ENCODE measurements around the gene TMEM208. TPM values are rescaled to one million over a fixed set of nuclear protein-coding genes. Genes with fewer than 3 reads are reported as not detected.

The TMEM208 gene
- total and polyA plus RNA-seq, 2 of the 8 experiments (the other 6 are each of a cell fraction or from before 2014, with no cell fraction given): 37.7 to 100.0 TPM

DNA sequence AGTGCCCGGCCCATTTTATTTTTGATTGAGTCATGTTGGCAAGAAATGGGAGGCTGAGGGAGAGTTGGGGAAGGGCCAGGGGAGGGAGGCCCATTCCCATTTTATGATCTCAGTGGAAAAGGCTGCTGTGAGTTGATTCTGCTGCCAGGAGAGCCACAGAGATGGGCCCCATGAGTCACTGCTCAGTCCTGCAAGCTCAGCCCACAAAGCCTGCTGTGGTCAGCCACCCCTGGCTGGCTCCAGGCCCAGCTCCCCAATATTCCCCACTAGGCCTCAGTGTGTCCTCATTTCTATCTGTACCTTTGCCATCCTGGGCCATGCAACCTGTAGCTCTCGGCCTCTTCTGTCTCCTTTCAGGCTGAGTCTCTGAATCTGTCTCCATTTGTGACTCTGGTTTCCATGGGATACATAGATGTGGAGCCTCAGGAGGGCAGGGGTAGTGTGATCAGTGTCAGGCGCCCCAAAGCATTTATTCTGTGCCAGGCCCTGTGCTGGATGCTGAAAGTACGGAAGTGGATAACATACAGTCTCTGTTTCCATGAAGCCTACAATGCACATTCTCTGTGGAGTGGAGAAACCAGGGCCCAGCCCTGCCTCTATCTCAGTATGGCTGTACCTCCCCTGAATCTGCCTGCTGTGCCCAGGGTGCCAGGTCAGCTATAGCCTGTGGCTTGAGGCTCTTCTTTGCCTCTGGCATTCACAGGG lies 50.5 kb downstream of the TMEM208 start:
- peaks cover 0 to 15% (median 12%) of the 10 kb centered on the region in 4 experiments; a peak in 5 of 7 replicates for H3K27me3 ChIP-seq (replicated peaks in 1 of 4; ENCODE audit: control insufficient read depth in 3 of 4, extremely low read depth in 1 of 4, insufficient read depth in 3 of 4, low read length in 3 of 4)
- no peak overlapping the region for H2AK5ac ChIP-seq (ENCODE audit: low read depth, low read length)
- ChIA-PET CTCF (ENCODE audit: partially characterized antibody) (interaction anchor here (1.0 to 3.1 kb wide), 13 partner anchors 8 to 51 kb away, joined by 3 to 27 read pairs (median 5); partner anchors contain the start of gene TMEM208), POLR2A (ENCODE audit: partially characterized antibody) (interaction anchor here (1.2 kb wide), 1 partner anchor 31 kb away, joined by 4 read pairs; no protein-coding TSS in a partner anchor)
- WGBS, 2 experiments (ENCODE audit: extremely low coverage in 1 of 2, insufficient coverage in 1 of 2, insufficient read length in 1 of 2, insufficient replicate concordance in 2 of 2, low coverage in 1 of 2, low lambda C conversion rate in 2 of 2, missing lambda C conversion rate in 1 of 2): 79% methylated on average over 4 of the region's 4 CpGs; no CpG with 5 or more reads in 1 of the 2 experiments
- no peaks in the 10 kb centered on the region for H3K36me3 ChIP-seq (ENCODE audit: control insufficient read depth in 2 of 4, insufficient read depth in 4 of 4, low read length in 3 of 4)
- H3K23ac ChIP-seq (ENCODE audit: insufficient read length): no peak overlapping the region
- no peaks in the 10 kb centered on the region for H3K9me3 ChIP-seq (ENCODE audit: insufficient read depth in 2 of 2, low read depth in 1 of 2, low read length in 1 of 2)
- H3K23me2 ChIP-seq (ENCODE audit: low read depth, low read length): peaks cover 4% of the 10 kb centered on the region; the same call in 1 of the 2 replicates
- no peak overlapping the region for H2BK15ac ChIP-seq (ENCODE audit: low read length)
- H4K20me1 ChIP-seq (replicated peaks in 1 of 2; ENCODE audit: control insufficient read depth in 1 of 2, insufficient read depth in 2 of 2, low read length in 2 of 2): no peaks in the 10 kb centered on the region
- H3K4me2 ChIP-seq (ENCODE audit: insufficient read depth in 1 of 2, low read depth in 2 of 2, low read length in 2 of 2): no peak overlapping the region; a peak in 1 of 4 replicates
- H3K79me1 ChIP-seq (ENCODE audit: low read depth, low read length): no peaks in the 10 kb centered on the region
- no peaks in the 10 kb centered on the region for H3K79me2 ChIP-seq (ENCODE audit: control insufficient read depth in 1 of 2, insufficient read depth in 2 of 2, low read length in 2 of 2)
- H2BK5ac ChIP-seq (ENCODE audit: low read depth, low read length): no peak overlapping the region
- H4K5ac ChIP-seq (ENCODE audit: insufficient read length, low read depth, low read length): no peak overlapping the region
- H3K4ac ChIP-seq (replicated peaks; ENCODE audit: insufficient read length, low read depth, low read length): no peak overlapping the region
- H3K4me3 ChIP-seq (ENCODE audit: extremely low read depth in 1 of 4, insufficient read depth in 2 of 4, low read depth in 3 of 4, low read length in 4 of 4): no peak overlapping the region
- H3K56ac ChIP-seq (replicated peaks; ENCODE audit: insufficient read length, low read depth, low read length): no peak overlapping the region
- H3K9ac ChIP-seq (replicated peaks in 1 of 4; ENCODE audit: extremely low read depth in 1 of 4, low read depth in 3 of 4, low read length in 3 of 4): no peak overlapping the region
- no peak for TF ChIP-seq SAP30 (IDR thresholded peaks at IDR 0.05; ENCODE audit: insufficient read depth, insufficient replicate concordance, low read length)
- no peak for TF ChIP-seq POU5F1 (IDR thresholded peaks at IDR 0.05; ENCODE audit: low read depth, low read length)
- no peak for TF ChIP-seq ATF2 (IDR thresholded peaks at IDR 0.05; ENCODE audit: low read length)
- H3K27ac ChIP-seq (ENCODE audit: low read depth, low read length): no peak overlapping the region
- no peak overlapping the region for H2AFZ ChIP-seq (ENCODE audit: low read length)
- DNase-seq (ENCODE audit: low read depth in 1 of 2, low spot score in 2 of 2) (no peak), FAIRE-seq (no peak)
- no peak overlapping the region for H2BK12ac ChIP-seq (ENCODE audit: low read depth, low read length)
- no peak overlapping the region for H3K14ac ChIP-seq (ENCODE audit: insufficient read length)
- no peak overlapping the region for H4K91ac ChIP-seq (replicated peaks; ENCODE audit: insufficient read length, low read length)
- no peak overlapping the region for H3K18ac ChIP-seq (ENCODE audit: extremely low read depth, low read length)
- H2BK120ac ChIP-seq (replicated peaks; ENCODE audit: low read depth, low read length): no peak overlapping the region
- no peak overlapping the region for H4K8ac ChIP-seq (ENCODE audit: extremely low read depth, insufficient read depth, low read length)
- no peaks in the 10 kb centered on the region for H3K4me1 ChIP-seq (replicated peaks in 1 of 4; ENCODE audit: control insufficient read depth in 3 of 4, insufficient read depth in 4 of 4, low read length in 3 of 4)
- H2BK20ac ChIP-seq (ENCODE audit: low read length): no peak overlapping the region
